ENCODE data around the gene C1orf185. TPM values are rescaled to one million over a fixed set of nuclear protein-coding genes. Genes with fewer than 3 reads are reported as not detected.
"Not testable (repeated sequence)": the region's sequence is repeated elsewhere in the genome, so short reads cannot be mapped to it uniquely, and the experiment has no call there.

C1orf185 gene
- polyA plus RNA-seq, 6 donors from 2014 or later, result not detected

DNA sequence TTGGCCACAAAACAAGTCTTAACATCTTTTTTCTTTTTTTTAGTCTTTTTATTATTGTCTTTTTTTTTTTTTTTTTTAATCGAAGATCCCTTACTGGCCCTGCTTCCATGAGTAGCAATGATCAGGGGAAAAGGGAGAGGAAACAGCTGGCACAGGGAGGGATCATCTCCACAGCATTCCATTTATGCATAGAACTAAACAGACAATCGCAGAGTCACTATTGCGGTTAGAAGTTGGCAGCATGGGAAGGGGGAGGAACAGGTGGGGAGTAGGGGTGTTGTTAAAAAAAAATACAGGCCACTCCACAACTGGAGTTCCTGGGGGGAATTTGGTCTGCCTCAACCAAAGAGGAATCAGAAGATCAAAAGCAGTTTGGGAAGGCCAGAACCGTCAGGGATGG lies 55.4 kb downstream of the C1orf185 start:
- Mint-ChIP-seq H3K9me3 (peaks cover 9 to 23% (median 13%) of the 10 kb centered on the region in 7 donors), H3K27me3 (peaks cover 6 to 35% (median 15%) of the 10 kb centered on the region in 3 donors)
- no peak for ATAC-seq (ENCODE audit: low read depth in 2 of 2)

DNA sequence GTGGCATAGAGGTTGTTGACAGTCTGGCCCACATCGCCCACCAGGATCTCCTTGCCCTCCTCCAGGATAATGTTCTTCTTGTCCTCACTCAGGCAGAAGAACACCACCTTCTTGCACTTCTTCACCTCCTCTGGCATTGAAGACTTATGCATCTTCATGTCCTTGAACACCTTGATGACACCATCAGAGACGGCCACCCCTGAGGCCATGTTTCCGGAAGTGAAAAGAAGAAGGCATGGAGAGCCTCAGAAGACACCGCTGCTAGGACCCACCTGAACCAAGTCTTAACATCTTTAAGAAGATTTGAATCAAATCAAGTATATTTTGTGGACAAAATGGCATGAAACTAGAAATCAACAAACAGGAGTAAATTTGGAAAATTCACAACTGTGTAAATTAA lies 56.2 kb downstream of the C1orf185 start:
- H3K27me3 Mint-ChIP-seq, result peaks cover 6 to 35% (median 15%) of the 10 kb centered on the region in 3 donors
- no peak for ATAC-seq (ENCODE audit: low read depth in 2 of 2)
- no peak for DNase-seq
- H3K4me3 Mint-ChIP-seq, result no peak overlapping the region
- H3K4me1 Mint-ChIP-seq, result peaks cover 5 to 9% (median 7%) of the 10 kb centered on the region in 3 donors
- H3K9me3 Mint-ChIP-seq, result peaks cover 9 to 23% (median 13%) of the 10 kb centered on the region in 7 donors
- peaks cover 8% of the 10 kb centered on the region in 2 donors for H3K36me3 Mint-ChIP-seq
- H3K27ac Mint-ChIP-seq, result no peak overlapping the region

More for the DNA sequence above, 55.4 kb downstream of the C1orf185 start:
- Mint-ChIP-seq H3K4me1 (peaks cover 5 to 9% (median 7%) of the 10 kb centered on the region in 3 donors), H3K27ac (peak overlapping the region in 1 of 6 donors; percentile 30), H3K36me3 (peaks cover 8% of the 10 kb centered on the region in 2 donors), H3K4me3 (no peak overlapping the region)
- DNase-seq, result no peak

DNA sequence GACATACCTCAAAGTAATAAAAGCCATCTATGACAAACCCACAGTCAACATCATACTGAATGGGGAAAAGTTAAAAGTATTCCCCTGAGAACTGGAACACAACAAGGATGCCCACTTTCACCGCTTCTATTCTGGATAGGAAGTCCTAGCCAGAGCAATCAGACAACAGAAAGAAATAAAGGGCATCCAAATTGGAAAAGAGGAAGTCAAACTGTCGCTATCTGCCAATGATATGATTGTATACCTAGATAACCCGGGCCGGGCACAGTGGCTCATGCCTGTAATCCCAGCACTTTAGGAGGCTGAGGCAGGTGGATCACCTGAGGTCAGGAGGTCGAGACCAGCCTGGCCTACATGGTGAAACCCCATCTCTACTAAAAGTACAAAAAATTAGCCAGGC lies 60.5 kb downstream of the C1orf185 start:
- ATAC-seq (ENCODE audit: low read depth in 2 of 2); H3K4me3 Mint-ChIP-seq; DNase-seq; H3K36me3 Mint-ChIP-seq; H3K27ac Mint-ChIP-seq; H3K9me3 Mint-ChIP-seq; H3K4me1 Mint-ChIP-seq: not testable (repeated sequence)
- H3K27me3 Mint-ChIP-seq, result peaks cover 4 to 29% (median 6%) of the 10 kb centered on the region in 3 donors

DNA sequence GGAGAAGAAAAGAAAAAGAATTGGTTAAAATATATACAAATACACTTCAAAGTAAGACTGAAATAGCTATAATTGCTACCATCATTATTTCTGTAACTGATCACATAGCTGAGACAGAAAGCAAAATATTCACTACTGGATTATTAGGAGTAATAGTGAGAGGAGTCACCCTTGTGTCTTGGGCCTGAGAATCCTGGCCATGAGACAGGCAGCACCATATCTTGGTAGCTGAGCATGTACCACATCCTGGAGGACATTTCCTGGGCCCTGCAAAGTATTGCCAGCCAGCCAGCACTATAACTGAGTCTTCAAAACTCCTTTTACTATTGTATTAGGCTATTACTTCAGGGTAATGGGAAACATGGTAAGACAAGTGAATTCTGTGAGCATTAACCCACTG lies 63.5 kb downstream of the C1orf185 start:
- H3K27ac Mint-ChIP-seq, result no peak overlapping the region
- H3K4me1 Mint-ChIP-seq, result no peaks in the 10 kb centered on the region
- DNase-seq (no peak), ATAC-seq (ENCODE audit: low read depth in 2 of 2) (no peak)
- H3K4me3 Mint-ChIP-seq, result no peak overlapping the region
- no peaks in the 10 kb centered on the region for H3K36me3 Mint-ChIP-seq
- H3K9me3 Mint-ChIP-seq, result no peaks in the 10 kb centered on the region
- peaks cover 0 to 9% (median 0%) of the 10 kb centered on the region in 3 donors for H3K27me3 Mint-ChIP-seq

DNA sequence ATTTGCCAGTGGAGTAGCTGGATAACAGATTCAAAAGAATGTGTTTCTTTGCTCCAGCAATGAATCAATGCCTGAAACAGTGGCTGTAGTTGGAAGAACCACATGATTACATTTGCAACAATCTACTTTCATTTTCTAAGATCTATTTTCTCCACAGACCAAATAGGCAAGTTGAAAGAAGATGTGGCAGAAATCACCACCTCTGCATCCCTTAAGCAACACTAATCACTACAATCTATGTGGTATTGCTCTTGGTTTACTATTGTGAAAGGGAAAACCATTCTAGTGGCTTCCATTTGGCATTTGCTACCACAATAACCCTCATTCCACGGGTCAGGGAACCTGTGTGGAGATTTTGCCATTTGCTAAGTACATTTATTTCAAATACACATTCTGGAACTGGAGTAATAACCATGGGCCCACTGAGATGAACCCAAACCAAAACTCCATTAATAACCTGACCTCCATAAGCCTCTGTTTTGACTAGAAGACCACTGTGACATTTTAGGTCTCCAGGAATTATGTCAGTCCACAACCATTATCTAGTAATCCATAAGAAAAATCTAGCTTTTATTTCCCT lies 66.3 kb downstream of the C1orf185 start:
- no peaks in the 10 kb centered on the region for H3K36me3 Mint-ChIP-seq
- DNase-seq (no peak), ATAC-seq (ENCODE audit: low read depth in 2 of 2) (no peak)
- peaks cover 0 to 5% (median 0%) of the 10 kb centered on the region in 7 donors for H3K9me3 Mint-ChIP-seq
- H3K27ac Mint-ChIP-seq, result no peak overlapping the region
- no peak overlapping the region for H3K4me3 Mint-ChIP-seq
- H3K4me1 Mint-ChIP-seq, result no peaks in the 10 kb centered on the region
- H3K27me3 Mint-ChIP-seq, result no peaks in the 10 kb centered on the region

DNA sequence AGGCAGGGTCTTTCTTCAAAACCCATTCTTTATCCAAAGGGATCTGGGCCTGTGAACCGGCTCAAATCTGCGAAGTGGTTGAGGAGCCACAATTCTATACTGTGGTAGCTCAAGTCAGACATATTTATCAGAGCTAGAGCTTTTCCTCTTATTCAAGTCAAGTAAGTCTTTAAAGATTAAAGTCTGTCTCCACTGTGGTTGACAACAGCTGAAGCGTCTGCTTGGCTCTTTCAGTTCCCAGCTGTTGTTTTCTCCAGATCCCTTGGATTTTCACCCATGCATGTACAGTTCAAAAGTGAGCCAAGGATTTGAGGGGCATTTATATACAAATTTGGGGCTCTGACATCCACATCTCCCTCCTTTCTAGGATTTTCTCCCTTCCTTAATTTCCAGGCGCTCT lies 66.9 kb downstream of the C1orf185 start:
- DNase-seq (no peak), ATAC-seq (ENCODE audit: low read depth in 2 of 2) (no peak)
- Mint-ChIP-seq H3K9me3 (peaks cover 0 to 5% (median 0%) of the 10 kb centered on the region in 7 donors), H3K4me3 (no peak overlapping the region), H3K4me1 (no peaks in the 10 kb centered on the region), H3K27ac (peak overlapping the region in 1 of 6 donors; percentile 11), H3K36me3 (no peaks in the 10 kb centered on the region), H3K27me3 (no peaks in the 10 kb centered on the region)

DNA sequence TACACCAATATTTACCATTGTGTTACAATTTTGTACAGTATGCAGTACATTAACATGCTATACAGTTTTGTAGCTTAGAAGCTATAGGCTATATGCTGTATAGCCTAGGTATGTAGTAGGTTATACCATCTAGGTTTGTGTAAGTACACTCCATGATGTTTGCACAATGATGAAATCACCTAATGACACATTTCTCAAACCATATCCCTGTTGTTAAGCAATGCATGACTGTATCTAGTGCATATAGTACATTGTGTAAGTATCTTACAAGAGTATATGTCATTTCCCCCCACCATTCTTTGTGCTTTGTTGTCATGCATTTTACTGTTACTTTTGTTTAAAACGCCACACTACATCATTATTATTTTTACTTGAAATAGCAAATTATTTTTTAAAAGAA lies 68.3 kb downstream of the C1orf185 start:
- DNase-seq (no peak), ATAC-seq (ENCODE audit: low read depth in 2 of 2) (no peak)
- Mint-ChIP-seq H3K4me3 (no peak overlapping the region), H3K36me3 (no peaks in the 10 kb centered on the region), H3K27ac (no peak overlapping the region), H3K9me3 (peaks cover 0 to 5% (median 0%) of the 10 kb centered on the region in 7 donors), H3K27me3 (peaks cover 5 to 8% (median 6%) of the 10 kb centered on the region in 3 donors), H3K4me1 (no peaks in the 10 kb centered on the region)

DNA sequence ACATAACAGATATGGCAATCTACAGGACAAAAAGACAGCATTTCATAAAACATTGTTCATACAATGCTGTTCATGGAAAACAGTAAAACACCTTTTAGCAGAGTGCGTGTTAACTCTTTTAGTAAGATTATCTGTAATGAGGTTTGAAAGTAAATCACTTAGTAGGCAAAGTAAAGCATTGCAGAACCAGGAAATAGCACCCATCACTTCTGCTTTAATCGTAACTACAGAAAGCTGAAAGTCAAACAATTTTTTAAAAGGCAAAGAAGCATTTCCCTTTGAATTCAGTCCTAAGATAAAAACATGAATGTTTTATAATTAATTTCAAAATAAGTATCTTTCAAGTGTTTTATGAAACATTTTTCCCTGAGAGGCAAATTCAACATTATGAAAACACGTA lies 70.8 kb downstream of the C1orf185 start:
- Mint-ChIP-seq H3K27me3 (peaks cover 11 to 23% (median 19%) of the 10 kb centered on the region in 3 donors), H3K4me1 (no peaks in the 10 kb centered on the region), H3K9me3 (peaks cover 0 to 5% (median 0%) of the 10 kb centered on the region in 7 donors), H3K36me3 (no peaks in the 10 kb centered on the region), H3K4me3 (no peak overlapping the region), H3K27ac (no peak overlapping the region)
- ATAC-seq (ENCODE audit: low read depth in 2 of 2) (no peak), DNase-seq (no peak)

DNA sequence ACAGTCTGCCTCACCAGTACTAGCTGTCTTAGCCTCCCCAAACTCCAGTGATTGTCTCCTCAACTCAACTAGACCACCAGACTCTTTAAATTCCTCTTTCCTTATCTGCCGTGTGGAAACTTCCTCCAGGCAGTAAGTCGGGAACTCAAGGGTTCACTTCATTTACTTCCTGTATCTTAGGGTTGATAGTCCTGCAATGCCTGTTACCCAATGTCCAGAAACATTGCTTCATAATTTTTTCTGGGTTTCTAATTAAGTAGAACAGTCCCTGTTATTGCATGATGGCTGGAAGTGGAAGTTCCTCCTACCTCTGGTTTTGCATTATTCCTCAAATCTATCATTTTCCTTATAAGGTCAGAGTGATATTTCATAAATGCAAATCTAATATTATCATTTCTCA lies 73.2 kb downstream of the C1orf185 start:
- ATAC-seq (ENCODE audit: low read depth in 2 of 2), result no peak

DNA sequence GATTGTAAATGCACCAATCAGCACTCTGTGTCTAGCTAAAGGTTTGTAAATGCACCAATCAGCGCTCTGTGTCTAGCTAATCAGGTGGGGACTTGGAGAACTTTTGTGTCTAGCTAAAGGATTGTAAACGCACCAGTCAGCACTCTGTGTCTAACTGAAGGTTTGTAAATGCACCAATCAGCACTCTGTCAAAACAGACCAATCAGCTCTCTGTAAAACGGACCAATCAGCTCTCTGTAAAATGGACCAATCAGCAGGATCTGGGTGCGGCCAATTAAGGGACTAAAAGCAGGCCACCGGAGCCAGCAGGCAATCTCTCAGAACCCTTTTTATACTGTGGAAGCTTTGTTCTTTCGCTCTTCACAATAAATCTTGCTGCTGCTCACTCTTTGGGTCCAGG lies 76.0 kb downstream of the C1orf185 start:
- not testable (repeated sequence) for H3K9me3 Mint-ChIP-seq; H3K4me3 Mint-ChIP-seq; H3K4me1 Mint-ChIP-seq; ATAC-seq (ENCODE audit: low read depth in 2 of 2); H3K36me3 Mint-ChIP-seq; H3K27ac Mint-ChIP-seq; DNase-seq
- peaks cover 30 to 49% (median 30%) of the 10 kb centered on the region in 3 donors for H3K27me3 Mint-ChIP-seq

More for the DNA sequence above, 73.2 kb downstream of the C1orf185 start:
- DNase-seq, result no peak
- H3K9me3 Mint-ChIP-seq, result peaks cover 0 to 14% (median 5%) of the 10 kb centered on the region in 7 donors
- peaks cover 23 to 31% (median 30%) of the 10 kb centered on the region in 3 donors for H3K27me3 Mint-ChIP-seq
- no peaks in the 10 kb centered on the region for H3K4me1 Mint-ChIP-seq
- H3K4me3 Mint-ChIP-seq, result no peak overlapping the region
- H3K36me3 Mint-ChIP-seq, result peaks cover 7 to 8% of the 10 kb centered on the region in 2 donors
- H3K27ac Mint-ChIP-seq, result no peak overlapping the region

DNA sequence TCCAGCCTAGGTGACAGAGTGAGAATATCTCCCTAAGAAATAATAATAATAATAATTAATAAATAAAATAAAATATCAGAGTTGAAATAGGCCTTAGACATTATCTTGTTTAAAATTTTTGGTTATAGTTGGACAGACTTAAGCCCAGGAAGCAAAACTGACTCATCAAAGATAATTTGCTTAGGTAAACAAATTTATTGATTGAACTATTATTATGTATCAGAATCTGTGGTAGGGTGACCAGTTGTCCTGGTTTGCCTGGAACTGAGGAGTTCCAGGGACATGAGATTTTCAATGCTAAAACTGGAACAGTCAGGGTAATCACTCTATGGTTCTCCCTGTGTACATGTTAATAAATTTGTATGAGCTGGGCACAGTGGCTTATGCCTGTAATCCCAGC lies 86.2 kb downstream of the C1orf185 start:
- Mint-ChIP-seq H3K9me3 (no peaks in the 10 kb centered on the region), H3K4me1 (no peaks in the 10 kb centered on the region), H3K36me3 (no peaks in the 10 kb centered on the region), H3K27ac (no peak overlapping the region), H3K27me3 (peaks cover 0 to 9% (median 0%) of the 10 kb centered on the region in 3 donors), H3K4me3 (no peak overlapping the region)
- DNase-seq (no peak), ATAC-seq (ENCODE audit: low read depth in 2 of 2) (no peak)

DNA sequence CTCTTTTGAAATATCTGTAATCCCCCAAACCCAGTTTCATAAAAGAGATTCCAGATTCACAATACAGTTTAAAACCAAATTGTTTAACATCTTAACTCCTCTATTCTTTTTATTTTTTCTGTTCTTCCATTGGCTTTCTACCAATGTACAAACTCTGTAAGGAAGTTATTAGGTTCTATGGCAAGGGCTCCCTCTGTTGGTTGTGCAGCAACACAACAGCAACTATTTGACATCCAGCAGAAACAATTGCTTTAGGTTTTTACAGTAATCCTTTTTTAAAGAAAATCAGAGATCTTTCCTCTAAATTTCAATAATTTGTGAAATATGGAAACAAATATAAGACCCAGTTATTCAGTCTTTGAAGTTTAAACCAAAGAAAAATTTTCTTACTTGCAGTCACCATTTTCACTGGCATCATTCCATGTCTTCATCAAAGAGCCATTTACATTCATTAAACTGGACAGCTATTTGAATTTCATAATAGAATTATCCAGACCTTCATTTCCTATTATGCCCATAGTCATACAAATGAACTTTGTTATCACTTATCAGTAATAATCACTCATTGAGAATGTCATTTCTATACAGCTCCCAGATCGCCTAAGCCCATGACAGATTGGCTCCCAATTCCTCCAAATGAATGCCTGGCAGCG lies 87.5 kb downstream of the C1orf185 start:
- ATAC-seq (ENCODE audit: low read depth in 2 of 2) (no peak), DNase-seq (peak; percentile 44)
- Mint-ChIP-seq H3K27me3 (no peaks in the 10 kb centered on the region), H3K4me3 (no peak overlapping the region), H3K9me3 (no peaks in the 10 kb centered on the region), H3K27ac (no peak overlapping the region), H3K36me3 (no peaks in the 10 kb centered on the region), H3K4me1 (no peaks in the 10 kb centered on the region)

DNA sequence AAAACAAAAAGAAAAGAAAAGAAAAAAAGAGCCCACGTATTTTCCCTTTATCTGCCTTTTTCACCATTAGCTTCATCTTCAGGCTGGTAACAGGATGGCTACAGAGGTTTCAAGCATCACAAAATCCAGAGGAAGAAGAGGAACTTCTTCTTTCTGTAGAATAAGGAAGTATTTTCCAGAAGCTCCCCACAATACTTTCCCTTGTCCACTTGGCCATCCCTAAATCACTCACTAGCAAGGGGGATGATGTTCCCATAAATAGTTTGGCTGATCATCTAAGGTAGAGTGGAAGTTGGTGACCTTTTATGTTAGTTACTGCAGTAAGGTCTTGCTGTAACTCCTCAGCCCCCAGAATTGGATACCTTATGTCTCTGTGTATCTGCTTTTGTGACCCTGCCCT lies 88.9 kb downstream of the C1orf185 start:
- no peak overlapping the region for H3K27ac Mint-ChIP-seq
- no peak overlapping the region for H3K4me3 Mint-ChIP-seq
- no peaks in the 10 kb centered on the region for H3K4me1 Mint-ChIP-seq
- H3K9me3 Mint-ChIP-seq, result no peaks in the 10 kb centered on the region
- DNase-seq (no peak), ATAC-seq (ENCODE audit: low read depth in 2 of 2) (no peak)
- H3K27me3 Mint-ChIP-seq, result peaks cover 0 to 2% (median under 1%) of the 10 kb centered on the region in 3 donors
- no peaks in the 10 kb centered on the region for H3K36me3 Mint-ChIP-seq

DNA sequence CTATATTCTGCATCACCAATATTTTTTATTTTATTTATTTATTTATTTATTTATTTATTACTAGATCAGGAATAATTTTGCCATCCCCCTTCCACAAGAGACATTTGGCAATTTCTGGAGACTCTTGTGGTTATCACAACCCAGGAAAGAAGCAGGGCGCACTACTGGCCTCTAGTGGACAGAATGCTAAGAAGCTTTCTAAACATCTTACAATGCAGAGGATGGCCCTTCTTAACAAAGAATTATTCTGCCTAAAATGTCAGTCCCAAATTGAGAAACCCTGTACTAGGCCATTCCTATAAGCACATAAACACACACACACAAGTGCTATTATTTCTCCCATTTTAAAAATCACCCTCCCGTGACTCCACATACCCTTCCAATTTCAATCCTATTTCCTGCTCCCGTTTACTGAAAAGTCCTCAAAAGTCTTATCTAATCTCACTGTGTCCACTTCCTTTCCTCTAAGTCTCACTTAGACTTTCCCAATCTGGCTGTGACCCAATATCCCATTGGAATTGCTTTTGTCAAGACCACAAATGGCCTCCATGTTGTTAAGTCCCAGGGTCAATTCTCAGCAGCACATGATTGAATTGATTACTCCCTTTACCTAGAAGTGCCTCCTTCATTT lies 90.3 kb downstream of the C1orf185 start:
- peaks cover 0 to 8% (median 4%) of the 10 kb centered on the region in 3 donors for H3K27me3 Mint-ChIP-seq
- peak in 1 of 2 donors; percentile 44 for ATAC-seq (ENCODE audit: low read depth in 2 of 2)
- DNase-seq, result peak; percentile 24
- no peak overlapping the region for H3K27ac Mint-ChIP-seq
- no peak overlapping the region for H3K4me3 Mint-ChIP-seq
- no peaks in the 10 kb centered on the region for H3K9me3 Mint-ChIP-seq
- H3K36me3 Mint-ChIP-seq, result no peaks in the 10 kb centered on the region
- H3K4me1 Mint-ChIP-seq, result no peaks in the 10 kb centered on the region
